ENCODE results near the gene YIPF3.

GRCh38 chr6:43523284-43523683, 6.6 kb upstream of the YIPF3 start:
- TF ChIP-seq, protein P1, sequence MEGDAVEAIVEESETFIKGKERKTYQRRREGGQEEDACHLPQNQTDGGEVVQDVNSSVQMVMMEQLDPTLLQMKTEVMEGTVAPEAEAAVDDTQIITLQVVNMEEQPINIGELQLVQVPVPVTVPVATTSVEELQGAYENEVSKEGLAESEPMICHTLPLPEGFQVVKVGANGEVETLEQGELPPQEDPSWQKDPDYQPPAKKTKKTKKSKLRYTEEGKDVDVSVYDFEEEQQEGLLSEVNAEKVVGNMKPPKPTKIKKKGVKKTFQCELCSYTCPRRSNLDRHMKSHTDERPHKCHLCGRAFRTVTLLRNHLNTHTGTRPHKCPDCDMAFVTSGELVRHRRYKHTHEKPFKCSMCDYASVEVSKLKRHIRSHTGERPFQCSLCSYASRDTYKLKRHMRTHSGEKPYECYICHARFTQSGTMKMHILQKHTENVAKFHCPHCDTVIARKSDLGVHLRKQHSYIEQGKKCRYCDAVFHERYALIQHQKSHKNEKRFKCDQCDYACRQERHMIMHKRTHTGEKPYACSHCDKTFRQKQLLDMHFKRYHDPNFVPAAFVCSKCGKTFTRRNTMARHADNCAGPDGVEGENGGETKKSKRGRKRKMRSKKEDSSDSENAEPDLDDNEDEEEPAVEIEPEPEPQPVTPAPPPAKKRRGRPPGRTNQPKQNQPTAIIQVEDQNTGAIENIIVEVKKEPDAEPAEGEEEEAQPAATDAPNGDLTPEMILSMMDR (IDR thresholded peaks at IDR 0.05 in 2 of 3, conservative IDR thresholded peaks at IDR 0.05 in 1 of 3; ENCODE audit: control insufficient read depth in 2 of 3, extremely low read depth in 1 of 3, insufficient read depth in 1 of 3, low read depth in 3 of 3, low read length in 3 of 3): no peak
- no peak for TF ChIP-seq ZBED1 (IDR thresholded peaks at IDR 0.05; ENCODE audit: borderline replicate concordance)
- no peak for TF ChIP-seq RFX5 (IDR thresholded peaks at IDR 0.05; ENCODE audit: low read depth, low read length)
- peak; percentile 47; the same call in 1 of the 2 replicates for TF ChIP-seq POLR2A (IDR thresholded peaks at IDR 0.05; ENCODE audit: low read depth, low read length)
- no peak for TF ChIP-seq MTA3 (IDR thresholded peaks at IDR 0.05; ENCODE audit: borderline replicate concordance, low read length)
- no peak for TF ChIP-seq MEF2A (IDR thresholded peaks at IDR 0.05; ENCODE audit: insufficient read depth, low read depth, low read length)
- no peak for TF ChIP-seq EGR1 (IDR thresholded peaks at IDR 0.05; ENCODE audit: borderline replicate concordance in 1 of 2, low read depth in 2 of 2, low read length in 2 of 2)
- no peak for TF ChIP-seq NBN (IDR thresholded peaks at IDR 0.05)
- no peak for TF ChIP-seq ETV6 (conservative IDR thresholded peaks at IDR 0.05 in 1 of 2, IDR thresholded peaks at IDR 0.05 in 1 of 2; ENCODE audit: borderline replicate concordance in 1 of 2, low read depth in 1 of 2)
- no peak for TF ChIP-seq STAT1 (conservative IDR thresholded peaks at IDR 0.05)
- TF ChIP-seq SREBF1 (IDR thresholded peaks at IDR 0.05; ENCODE audit: low read length): no peak
- TF ChIP-seq EP300 (IDR thresholded peaks at IDR 0.05; ENCODE audit: borderline replicate concordance in 1 of 2, control insufficient read depth in 1 of 2, low read depth in 2 of 2, low read length in 2 of 2): no peak
- no peak for TF ChIP-seq RBBP5 (conservative IDR thresholded peaks at IDR 0.05)
- no peak for TF ChIP-seq SIN3A (IDR thresholded peaks at IDR 0.05; ENCODE audit: low read depth, low read length)

Measured in GM12878 (cell line).